GOT3 (cell line): ENCODE data around the gene ZNF346.

Experiments used
- DNase-seq: peaks from one replicate; lab custom pipeline; 2025; ENCODE audit warnings: mixed read lengths; lab: John Stamatoyannopoulos, UW

ZNF346 gene

DNA sequence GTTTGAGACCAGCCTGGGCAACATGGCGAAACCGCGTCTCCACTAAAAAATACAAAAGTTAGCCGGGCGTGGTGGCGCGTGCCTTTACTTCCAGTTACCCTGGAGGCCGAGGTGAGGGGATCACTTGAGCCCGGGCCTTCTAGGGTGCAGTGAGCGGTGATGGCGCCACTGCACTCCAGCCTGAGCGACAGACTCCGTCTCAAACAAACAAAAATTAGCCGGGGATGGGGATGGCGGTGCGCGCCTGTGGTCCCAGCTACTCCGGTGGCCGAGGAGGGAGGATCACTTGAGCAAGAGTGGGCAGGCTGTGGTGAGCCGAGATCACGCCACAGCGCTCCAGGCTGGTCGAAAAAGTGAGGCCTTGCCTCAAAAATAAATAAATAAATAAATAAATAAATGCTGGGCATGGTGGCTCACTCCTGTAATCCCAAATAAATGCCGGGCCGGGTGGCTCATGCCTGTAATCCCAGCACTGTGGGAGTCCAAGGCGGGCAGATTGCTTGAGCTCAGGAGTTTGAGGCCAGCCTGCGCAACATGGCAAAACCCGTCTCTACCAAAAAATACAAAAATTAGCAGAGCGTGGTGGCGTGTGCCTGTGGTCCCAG lies 95.0 kb downstream of the ZNF346 start:
- DNase-seq = no peak

DNA sequence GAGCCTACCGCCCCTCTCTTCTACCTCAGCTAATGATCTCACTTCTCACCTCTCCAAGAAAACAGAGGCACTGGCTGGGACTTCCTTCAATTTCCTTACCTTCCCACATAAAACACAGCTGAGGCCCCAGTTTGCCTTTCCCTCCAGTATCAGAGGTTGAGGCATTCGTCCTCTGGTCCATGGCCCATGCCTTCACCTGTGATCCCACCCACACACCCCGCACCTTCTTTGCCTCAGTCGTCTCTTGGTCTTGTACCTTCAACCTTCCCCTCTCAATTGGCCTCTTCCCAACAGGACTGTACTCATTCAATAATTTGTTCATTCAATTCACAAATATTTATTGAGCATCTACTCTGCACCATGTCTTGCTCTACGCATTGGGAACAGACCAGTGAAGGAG lies 100.1 kb downstream of the ZNF346 start:
- DNase-seq = no peak

DNA sequence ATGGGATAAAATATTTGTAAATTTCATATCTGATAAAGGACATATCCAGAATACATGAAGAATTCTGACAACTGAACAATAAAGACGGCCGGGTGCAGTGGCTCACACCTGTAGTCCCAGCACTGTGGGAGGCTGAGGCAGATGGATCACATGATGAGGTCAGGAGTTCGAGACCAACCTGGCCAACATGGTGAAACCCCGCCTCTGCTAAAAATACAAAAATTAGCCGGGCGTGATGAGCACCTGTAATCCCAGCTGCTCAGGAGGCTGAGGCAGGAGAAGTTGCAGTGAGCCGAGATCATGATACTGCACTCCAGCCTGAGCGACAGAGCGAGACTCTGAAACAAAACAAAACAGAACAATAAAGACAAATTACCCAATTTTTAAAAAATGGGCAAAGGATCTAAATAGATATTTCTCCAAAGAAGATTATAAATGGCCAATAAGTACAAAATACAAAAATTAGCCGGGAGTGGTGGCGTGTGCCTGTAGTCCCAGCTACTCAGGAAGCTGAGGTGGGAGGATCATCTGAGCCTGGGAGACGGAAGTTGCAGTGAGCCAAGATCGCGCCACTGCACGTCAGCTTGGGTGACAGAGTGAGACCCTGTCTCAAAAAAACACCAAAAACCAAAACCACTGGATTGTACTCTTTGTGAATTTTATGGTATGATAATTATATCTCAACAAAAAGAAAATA lies 101.4 kb downstream of the ZNF346 start:
- DNase-seq = no peak

DNA sequence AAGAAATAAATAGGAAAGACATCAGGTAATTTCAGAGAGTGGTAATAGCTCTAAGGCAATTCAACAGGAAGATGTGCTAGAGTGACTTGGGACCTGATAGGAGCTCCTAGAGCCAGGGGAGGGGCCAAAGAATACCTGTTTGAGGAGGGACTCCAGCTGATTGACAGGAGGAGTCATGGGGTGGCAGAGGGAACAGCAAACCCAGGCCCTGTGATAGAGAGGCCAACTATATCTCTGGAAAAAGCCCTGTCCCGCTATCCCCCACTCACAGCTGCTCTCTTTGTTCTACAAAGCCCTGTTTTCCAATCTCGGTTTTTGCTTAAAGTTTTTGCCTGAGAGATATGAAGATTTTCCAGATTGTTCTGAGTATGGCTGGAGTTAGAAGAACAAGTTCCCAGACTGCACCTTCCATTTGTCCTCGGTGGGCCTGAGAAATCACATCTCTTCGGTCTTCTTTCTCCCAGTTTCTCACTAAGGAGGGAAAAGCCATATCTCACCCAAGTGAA lies 102.0 kb downstream of the ZNF346 start:
- DNase-seq = no peak

- DNase-seq = no peak
These were observed 104.3 kb downstream of the ZNF346 start for GRCh38 chr5:177126771-177127170.

GRCh38 chr5:177128551-177128981 lies 106.1 kb downstream of the ZNF346 start:
- DNase-seq = no peak

- DNase-seq = no peak
These were observed 107.9 kb downstream of the ZNF346 start for GRCh38 chr5:177130211-177131018.
